ENCODE data around the gene GASK1A.

GASK1A gene

DNA sequence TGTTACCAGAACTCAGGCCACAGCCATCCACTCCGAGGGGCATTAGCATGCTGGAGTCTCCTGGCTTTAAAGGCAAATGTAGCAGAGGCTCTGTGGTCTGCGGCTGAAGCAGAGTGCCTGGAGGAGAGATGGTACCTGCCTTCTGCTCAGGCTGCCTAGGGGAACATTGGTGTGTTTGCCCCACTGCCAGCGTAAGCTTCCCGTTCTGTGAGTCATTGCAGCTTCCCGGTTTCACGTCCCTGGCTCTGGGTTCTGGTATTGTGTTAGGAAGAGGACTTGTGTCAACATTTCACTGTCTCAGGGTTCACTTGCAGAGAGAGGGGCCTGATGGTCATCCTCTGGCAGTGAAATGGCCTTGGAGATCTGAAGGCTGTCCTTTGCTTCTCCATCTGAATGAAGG is 1.8 kb downstream of the GASK1A start:
- no peak overlapping the region for H3K27ac ChIP-seq
- no peak for DNase-seq (ENCODE audit: low read depth, low spot score)

DNA sequence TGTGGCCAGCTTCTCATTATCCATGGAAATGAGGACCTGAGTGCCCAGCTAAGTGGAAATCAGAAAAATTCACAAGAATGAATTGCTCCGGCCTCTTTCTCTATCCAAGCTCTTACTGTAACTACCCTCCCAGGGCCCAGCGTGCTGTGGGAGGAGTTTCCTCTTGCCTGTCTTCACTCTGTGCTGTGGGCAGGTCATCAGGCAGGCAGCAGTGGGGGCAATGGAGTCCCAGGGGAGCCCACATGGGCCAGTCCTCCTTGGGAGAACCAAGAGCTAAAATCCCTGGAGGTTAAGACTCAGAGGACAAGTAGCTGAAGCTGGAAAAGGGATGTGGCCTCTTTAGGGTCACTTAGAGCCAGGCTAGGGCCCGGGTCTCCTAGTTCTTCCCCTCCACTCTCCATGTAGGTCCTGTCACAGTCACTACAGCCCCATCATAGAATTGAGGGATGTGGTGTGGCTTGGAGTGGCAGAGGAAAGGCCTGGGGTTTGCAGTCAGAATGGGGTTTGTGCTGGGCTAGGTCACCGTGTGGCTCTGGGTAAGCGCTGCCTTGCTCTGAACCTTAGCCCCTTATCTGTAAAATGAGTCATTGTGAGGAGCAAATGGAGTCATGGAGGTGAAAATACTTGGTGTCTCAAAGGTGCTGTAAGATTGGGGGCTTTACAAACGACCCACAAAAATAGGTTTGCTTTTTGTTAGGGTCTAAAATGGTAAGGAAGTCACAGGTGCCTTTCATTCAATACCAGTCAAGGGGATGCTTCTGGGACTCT is 3.7 kb downstream of the GASK1A start:
- no peak overlapping the region for H3K27ac ChIP-seq
- DNase-seq (ENCODE audit: low read depth, low spot score) = no peak

- no peak overlapping the region for H3K27ac ChIP-seq
- no peak for DNase-seq (ENCODE audit: low read depth, low spot score)
Measured at GRCh38 chr3:42983927-42984326, 4.8 kb downstream of the GASK1A start.

DNA sequence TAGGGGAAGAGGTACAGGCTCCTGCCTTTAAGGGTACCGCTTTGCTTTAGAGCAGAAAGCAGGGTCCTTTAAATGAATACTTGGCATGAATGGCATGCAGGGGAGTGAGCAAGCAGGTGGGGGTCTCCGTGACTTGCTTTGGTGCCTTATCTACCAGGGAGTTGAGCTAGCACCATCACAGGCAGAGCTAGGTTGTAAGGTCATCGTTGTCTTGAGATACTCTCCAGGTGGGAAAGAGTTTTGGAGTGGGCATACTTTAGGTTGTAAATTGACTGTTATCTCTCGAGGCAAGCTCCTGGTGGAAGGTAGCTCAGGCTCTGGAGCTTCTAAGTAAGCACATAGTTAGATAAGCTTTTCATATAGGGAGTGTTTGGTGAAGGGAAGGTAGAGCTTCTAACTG is 5.6 kb downstream of the GASK1A start:
- no peak overlapping the region for H3K27ac ChIP-seq
- no peak for DNase-seq (ENCODE audit: low read depth, low spot score)

- no peak for DNase-seq (ENCODE audit: low read depth, low spot score)
- no peak overlapping the region for H3K27ac ChIP-seq
Measured at GRCh38 chr3:42988097-42988496, 9.0 kb downstream of the GASK1A start.

DNA sequence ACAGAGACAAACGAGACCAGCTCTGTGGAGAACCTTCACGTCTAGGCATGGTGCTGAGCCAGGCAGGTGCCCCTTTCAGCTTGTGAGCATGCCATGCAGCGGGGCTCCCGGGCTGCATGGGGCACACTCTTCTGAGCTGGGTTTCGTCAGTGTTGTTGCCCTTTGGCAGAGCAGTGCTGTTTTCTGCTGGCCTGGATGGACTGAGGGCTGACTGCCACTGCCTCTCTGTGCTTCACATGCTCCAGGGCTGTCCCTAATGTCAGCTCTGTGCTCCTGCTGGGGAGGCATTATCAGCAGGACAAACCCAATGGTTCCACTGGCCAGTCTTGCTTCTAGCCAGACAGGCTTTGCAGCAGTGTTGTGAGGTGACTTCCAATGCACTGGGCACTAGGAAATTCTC is 9.5 kb downstream of the GASK1A start:
- DNase-seq (ENCODE audit: low read depth, low spot score) = no peak
- H3K27ac ChIP-seq = no peak overlapping the region

DNA sequence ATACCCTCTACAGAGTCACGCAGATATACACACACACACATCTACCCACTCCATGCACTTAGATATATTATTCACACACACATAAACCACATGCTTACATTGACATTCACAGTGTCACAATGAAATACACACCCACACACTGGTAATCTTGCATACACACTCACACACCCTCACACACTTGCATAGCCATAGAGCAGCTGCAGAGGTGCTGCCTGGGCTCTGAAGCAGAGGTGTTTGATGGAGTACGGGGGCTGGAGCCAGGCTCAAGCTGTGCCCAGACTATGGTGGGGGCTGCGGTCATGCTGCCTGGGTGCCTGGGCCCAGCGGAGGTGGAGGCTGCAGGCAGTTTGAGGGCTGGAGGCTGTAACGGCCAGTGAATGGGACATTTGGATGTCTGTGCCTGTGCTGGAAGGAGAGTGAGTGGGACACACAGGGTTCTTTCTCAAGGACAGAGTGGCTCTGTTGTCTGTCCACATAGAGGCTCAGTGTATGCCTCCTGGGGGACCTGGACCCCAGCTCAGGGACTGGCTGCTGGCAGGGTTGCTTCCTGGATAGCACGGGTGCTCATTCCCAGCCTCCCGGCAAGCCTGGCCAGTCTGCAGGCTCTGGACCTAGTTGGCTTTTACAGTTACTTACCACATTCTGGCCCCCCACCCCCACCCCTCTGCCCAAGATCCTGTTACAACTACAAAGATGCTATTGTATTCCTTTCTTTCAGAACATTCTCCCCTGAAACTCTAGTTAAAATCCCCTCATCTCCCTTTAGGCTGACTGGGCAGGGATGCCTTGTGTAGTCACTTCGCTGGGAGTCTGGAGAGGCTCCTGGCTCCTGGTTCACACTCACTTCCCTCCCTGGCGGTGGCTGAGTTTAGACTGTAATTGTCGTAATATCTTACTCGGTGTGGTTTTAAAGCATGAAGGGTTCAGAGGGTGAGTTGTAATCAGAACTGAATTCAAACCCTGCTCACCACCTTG is 12.5 kb downstream of the GASK1A start:
- no peak overlapping the region for H3K27ac ChIP-seq
- no peak for DNase-seq (ENCODE audit: low read depth, low spot score)

DNA sequence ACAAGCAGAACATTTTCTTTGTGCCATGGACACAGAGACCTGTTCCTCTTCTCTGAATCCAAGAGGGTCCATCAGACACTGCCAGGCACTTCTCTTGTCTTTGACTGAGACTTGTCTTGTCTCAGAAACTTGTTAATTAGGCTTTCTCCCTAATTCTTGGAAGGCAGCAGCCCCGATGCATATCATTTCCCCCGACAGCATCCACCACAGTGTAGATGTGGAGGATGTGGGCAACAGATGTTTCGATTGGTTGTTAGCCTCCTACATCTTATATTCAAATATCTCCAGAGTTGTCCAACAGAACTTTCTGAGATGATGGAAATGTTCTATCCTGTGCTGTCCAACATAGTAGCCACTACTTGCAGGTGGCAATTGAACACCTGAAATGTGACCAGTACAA is 15.5 kb downstream of the GASK1A start:
- no peak overlapping the region for H3K27ac ChIP-seq
- no peak for DNase-seq (ENCODE audit: low read depth, low spot score)

DNA sequence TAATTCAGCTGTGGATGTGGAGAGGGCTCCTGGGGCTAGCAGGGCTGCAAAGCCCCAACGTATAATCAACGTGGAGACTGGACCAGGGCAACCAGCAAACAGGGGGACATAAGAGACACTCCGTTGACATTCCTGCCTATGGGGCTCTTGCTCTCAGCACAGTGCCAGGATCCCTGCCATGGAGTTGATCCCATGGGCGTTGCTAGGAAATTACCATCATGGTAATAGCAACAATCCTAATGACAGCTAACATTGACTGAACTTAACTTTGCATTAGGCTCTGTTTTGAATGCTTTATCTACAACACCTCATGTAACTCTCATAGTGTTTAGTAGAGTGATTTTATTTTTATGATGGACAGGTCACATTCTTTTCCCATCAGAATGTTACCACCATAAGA is 16.9 kb downstream of the GASK1A start:
- no peak overlapping the region for H3K27ac ChIP-seq
- no peak for DNase-seq (ENCODE audit: low read depth, low spot score)

DNA sequence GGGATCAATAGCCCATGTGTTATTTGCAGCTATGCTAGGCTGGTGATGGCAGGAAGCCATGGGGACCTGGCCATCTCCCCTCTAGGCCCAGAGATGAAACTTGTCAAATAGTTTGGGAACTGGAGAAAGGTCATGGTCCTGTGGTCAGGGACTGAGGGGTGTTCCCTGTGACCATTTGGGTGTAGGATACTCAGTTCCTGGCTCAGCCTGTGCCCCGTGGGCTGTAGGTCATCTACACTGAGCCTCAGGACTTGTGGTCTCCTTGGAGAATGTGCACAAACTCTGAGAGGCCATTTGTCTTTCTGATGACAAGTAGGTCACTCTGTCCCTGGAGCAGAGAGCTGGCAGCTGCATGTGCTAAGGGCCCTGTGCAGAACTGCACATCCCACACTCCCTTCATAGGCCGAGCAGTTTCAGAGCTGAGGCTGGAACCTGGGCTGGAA is 17.5 kb downstream of the GASK1A start:
- DNase-seq (ENCODE audit: low read depth, low spot score) = no peak
- H3K27ac ChIP-seq = no peak overlapping the region

DNA sequence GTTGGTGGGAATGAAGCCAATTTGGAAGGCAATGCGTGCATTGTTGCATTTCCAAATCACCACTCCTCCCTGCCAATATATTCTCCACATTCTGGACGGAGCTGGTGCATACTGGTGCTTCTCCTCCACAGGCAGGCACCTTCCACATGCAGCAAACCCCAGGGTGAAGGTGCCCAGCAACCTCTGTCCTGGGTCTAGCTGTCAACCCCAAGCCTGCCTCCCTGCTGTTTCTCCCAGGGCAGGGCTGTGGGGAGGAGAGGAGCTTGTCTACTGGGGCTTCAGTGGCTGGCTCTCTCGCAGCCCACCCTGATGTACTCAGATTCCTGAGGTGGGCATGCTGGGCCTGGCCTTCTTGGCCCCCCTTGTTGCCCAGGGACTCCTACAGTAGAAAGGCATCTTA is 20.1 kb downstream of the GASK1A start:
- H3K27ac ChIP-seq = no peak overlapping the region
- no peak for DNase-seq (ENCODE audit: low read depth, low spot score)

GRCh38 chr3:42999632-43000031 is 20.5 kb downstream of the GASK1A start:
- no peak for DNase-seq (ENCODE audit: low read depth, low spot score)
- H3K27ac ChIP-seq = no peak overlapping the region

- H3K27ac ChIP-seq = no peak overlapping the region
- DNase-seq (ENCODE audit: low read depth, low spot score) = no peak
Measured at GRCh38 chr3:43000387-43000786, 21.3 kb downstream of the GASK1A start.

DNA sequence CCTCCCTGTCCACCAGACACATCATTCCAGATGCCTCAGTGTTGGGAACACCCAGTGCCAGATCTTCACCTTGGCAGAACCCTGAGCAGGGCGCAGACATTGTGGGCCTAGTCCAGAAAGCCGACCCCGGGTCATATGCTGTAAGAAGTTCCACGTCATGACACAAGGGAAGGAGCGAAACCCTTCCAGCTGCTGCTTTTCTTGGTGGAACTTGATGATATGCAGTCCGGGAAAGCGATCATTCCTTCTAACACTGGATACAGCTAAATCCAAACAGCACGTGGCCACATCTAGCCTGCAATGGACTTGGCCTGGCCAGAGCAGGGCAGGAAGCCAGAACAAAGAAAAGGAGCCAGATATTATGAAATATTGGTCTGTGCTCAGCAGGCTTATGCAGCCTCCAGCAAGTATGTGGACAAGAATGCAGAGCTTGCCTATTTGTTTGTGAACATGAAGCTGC is 22.0 kb downstream of the GASK1A start:
- DNase-seq (ENCODE audit: low read depth, low spot score) = no peak
- H3K27ac ChIP-seq = no peak overlapping the region

DNA sequence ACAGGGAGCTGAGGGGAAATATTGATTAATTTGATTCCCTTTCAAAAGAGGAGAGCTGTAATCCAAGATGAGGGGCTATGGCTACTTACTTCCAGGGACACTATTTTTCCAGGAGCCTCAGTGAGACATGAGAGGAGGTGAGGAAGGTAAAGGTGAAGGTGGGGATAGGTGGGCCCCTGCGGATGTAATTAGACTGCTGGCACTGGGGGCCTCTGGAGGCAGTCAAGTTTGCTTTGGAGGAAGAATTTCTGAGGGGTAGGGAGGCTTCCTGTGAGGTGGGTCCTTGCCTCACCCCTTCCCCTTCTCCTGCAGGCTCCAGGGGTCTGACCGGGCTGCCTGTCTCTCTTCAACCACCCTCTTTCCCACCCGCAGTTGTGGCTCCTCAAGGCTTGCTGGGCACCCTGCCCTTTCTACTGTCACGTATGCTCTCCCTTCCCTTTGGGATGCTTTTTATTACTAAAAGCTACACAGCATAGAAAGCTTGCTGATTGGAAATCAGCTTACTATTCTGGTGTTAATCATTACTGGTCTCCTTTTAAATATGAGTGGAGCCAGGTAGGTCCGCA is 22.5 kb downstream of the GASK1A start:
- no peak overlapping the region for H3K27ac ChIP-seq

GRCh38 chr3:43004282-43004681 is 25.2 kb downstream of the GASK1A start:
- DNase-seq (ENCODE audit: low read depth, low spot score) = peak; percentile 14

More for the DNA sequence above, 22.5 kb downstream of the GASK1A start:
- DNase-seq (ENCODE audit: low read depth, low spot score) = no peak

DNA sequence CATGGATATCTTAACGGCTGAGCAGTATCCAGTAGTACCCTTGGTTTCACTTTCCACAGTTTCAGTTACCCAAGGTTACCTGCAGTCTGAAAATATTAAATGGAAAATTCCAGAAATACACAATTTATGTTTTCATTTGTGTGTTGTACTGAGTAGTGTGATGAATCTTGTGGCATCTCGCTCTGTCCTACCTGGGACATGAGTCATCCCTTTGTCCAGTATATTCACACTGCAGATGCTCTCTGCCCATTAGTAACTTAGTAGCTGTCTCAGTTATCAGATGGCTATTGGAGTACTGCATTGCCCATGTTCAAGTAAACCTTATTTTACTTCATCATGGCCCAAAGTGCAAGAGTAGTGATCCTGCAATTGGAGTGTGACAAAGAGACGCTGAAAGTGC is 26.1 kb downstream of the GASK1A start:
- no peak overlapping the region for H3K27ac ChIP-seq
- no peak for DNase-seq (ENCODE audit: low read depth, low spot score)

More at GRCh38 chr3:43004282-43004681, 25.2 kb downstream of the GASK1A start:
- no peak overlapping the region for H3K27ac ChIP-seq

DNA sequence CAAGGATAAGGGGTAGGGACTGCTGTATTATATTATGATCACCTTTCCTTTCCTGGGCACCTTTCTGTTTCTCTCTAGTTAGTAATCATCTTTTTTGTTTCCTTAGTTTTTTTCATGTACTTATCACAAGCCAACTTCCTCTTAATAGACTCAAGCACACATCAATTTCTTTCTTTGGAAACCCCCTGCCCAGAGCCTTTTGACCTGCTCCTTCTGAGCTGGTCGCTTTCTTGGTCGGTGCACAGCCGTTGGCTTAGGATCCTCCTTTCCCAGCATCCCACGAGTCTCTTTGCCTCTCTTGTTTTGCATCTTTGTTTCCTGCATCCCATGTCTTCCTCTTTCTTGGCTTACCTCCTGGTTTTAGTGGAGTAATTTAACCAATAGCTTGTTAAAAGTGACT is 26.9 kb downstream of the GASK1A start:
- H3K27ac ChIP-seq = no peak overlapping the region
- DNase-seq (ENCODE audit: low read depth, low spot score) = no peak

GRCh38 chr3:43006825-43007224 is 27.7 kb downstream of the GASK1A start:
- H3K27ac ChIP-seq = no peak overlapping the region
- no peak for DNase-seq (ENCODE audit: low read depth, low spot score)

DNA sequence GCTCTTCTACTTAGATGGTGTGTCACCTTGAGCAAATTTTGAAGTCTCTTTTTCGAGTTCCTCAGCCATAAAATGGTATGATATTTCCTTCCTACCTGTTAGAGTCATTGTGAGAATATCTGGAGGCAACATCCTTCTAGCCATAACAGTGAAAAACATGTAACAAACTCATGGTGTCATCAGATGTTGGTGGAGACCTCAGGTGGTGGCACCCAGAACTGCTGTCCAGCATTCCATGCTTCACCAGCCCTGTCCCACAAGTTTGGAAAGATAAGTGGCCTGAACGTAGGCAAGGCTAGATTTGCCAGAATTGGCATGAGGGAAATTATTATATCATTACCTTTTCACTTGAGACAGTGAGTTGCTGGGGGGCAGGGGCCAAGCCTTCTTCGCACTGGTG is 30.4 kb downstream of the GASK1A start:
- H3K27ac ChIP-seq = no peak overlapping the region
- DNase-seq (ENCODE audit: low read depth, low spot score) = no peak

DNA sequence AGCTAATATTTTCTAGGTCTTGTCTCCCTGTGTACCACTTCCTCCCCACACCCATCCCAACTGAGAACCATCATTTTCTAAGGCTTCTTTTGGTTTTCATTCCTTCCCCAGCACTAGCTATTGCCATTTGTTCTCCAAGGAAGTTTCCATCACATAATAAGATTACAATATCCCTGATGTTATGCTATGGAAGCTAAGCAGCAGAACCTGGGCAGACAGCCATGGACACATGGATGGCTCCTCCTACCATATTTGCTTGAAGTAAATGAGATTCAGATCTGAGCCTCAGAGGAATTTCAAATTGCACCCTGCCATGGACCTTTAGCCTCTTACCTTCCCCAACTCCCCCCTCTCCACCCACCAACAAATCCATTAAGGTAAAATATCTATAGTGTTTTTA is 31.5 kb downstream of the GASK1A start:
- DNase-seq (ENCODE audit: low read depth, low spot score) = no peak
- no peak overlapping the region for H3K27ac ChIP-seq
